Activated naive CD8-positive, alpha-beta T cell treated with anti-CD3 and anti-CD28 coated beads, Interleukin-2, amount 10 ng/mL, durations not matched to agents 7 days and 5 days (primary cell): ENCODE results near the gene GBA3. TPM values are rescaled to one million over a fixed set of nuclear protein-coding genes. Genes with fewer than 3 reads are reported as not detected.

Source experiments
- ATAC-seq: fragments of 150-1000 bp; cut with Tn5 transposase; one replicate; pipeline ENCODE4 v1.10.0; 2021; ENCODE audit warnings: low read depth, moderate library complexity
- POLR2A ChIA-PET: fragments of 350-600 bp; sonication (Branson Sonifier 250); formaldehyde crosslinking; loops from one replicate; lab custom pipeline; 2021; ENCODE audit warnings: antibody characterized with exemption; lab: Charles Lee
- DNase-seq: peaks from one replicate; pipeline ENCODE4 v3.0.0; 2021
- H3K27ac Mint-ChIP-seq: one replicate; pipeline ENCODE4 v1.8.0; 2022; ENCODE audit warnings: mild to moderate bottlenecking, mixed read lengths
- H3K27me3 Mint-ChIP-seq: one replicate; pipeline ENCODE4 v1.8.0; 2022; ENCODE audit warnings: mild to moderate bottlenecking, moderate library complexity, mixed read lengths
- H3K36me3 Mint-ChIP-seq: one replicate; pipeline ENCODE4 v1.8.0; 2021; ENCODE audit warnings: mild to moderate bottlenecking, mixed read lengths
- H3K4me1 Mint-ChIP-seq: one replicate; pipeline ENCODE4 v1.8.0; 2021; ENCODE audit warnings: mixed read lengths
- H3K4me3 Mint-ChIP-seq: one replicate; pipeline ENCODE4 v1.8.0; 2022; ENCODE audit warnings: mild to moderate bottlenecking, moderate library complexity, mixed read lengths
- H3K9me3 Mint-ChIP-seq: one replicate; pipeline ENCODE4 v1.8.0; 2021; ENCODE audit warnings: mixed read lengths
- total RNA-seq, 2 experiments: library from RNA; stranded (reverse); gene quantifications; one replicate each; pipeline ENCODE4 v1.2.3, GENCODE V29; 2021

The GBA3 gene
- not detected for total RNA-seq

- ATAC-seq (no peak), DNase-seq (no peak)
- no peak within 1 kb of the TSS for H3K4me3 Mint-ChIP-seq
- no peaks in the 10 kb centered on the region for H3K36me3 Mint-ChIP-seq
- no peak within 1 kb of the TSS for H3K27ac Mint-ChIP-seq
- H3K9me3 Mint-ChIP-seq = no peaks in the 10 kb centered on the region
- peaks cover 5% of the 10 kb centered on the region for H3K27me3 Mint-ChIP-seq
- POLR2A ChIA-PET = no interaction called here
- H3K4me1 Mint-ChIP-seq = peaks cover 5% of the 10 kb centered on the region
Measured at GRCh38 chr4:22692736-22693135, at the start of gene GBA3. Gene GBA3, plus strand, starts transcription at chr4:22692937.

DNA sequence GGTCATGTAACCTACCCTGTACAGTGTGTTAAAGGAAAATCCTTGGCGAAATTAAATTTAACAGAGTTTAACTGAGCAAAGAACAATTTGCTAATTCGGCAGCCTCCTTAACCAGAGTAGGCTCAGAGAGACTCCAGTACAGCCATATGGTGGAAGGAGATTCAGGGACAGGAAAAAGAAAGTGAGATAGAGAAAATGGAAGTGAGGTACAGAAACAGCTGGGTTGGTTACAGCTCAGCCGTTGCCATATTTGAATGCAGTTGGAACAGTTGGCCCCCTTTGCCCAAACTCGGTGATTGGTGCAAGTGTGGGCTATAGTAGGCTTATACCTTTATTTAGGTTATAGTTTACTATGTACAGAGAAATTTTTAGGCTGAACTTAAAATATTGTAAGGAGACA, 48.8 kb upstream of the GBA3 start:
- Mint-ChIP-seq H3K27ac (no peak overlapping the region), H3K4me3 (no peak overlapping the region), H3K36me3 (no peaks in the 10 kb centered on the region), H3K9me3 (peaks cover 3% of the 10 kb centered on the region), H3K4me1 (no peaks in the 10 kb centered on the region), H3K27me3 (no peaks in the 10 kb centered on the region)
- POLR2A ChIA-PET = no interaction called here
- no peak for DNase-seq
- no peak for ATAC-seq

- no peaks in the 10 kb centered on the region for H3K4me1 Mint-ChIP-seq
- H3K9me3 Mint-ChIP-seq = peaks cover 2% of the 10 kb centered on the region
- H3K4me3 Mint-ChIP-seq = no peak overlapping the region
- H3K36me3 Mint-ChIP-seq = no peaks in the 10 kb centered on the region
- H3K27ac Mint-ChIP-seq = no peak overlapping the region
- H3K27me3 Mint-ChIP-seq = peaks cover 5% of the 10 kb centered on the region
- ATAC-seq (no peak), DNase-seq (no peak)
- POLR2A ChIA-PET = no interaction called here
Measured at GRCh38 chr4:22645481-22646182, 47.1 kb upstream of the GBA3 start.

GRCh38 chr4:22648996-22649395, 43.7 kb upstream of the GBA3 start:
- peaks cover 2% of the 10 kb centered on the region for H3K9me3 Mint-ChIP-seq
- no peak overlapping the region for H3K27ac Mint-ChIP-seq
- ATAC-seq (no peak), DNase-seq (no peak)
- no peaks in the 10 kb centered on the region for H3K36me3 Mint-ChIP-seq
- peaks cover 5% of the 10 kb centered on the region for H3K27me3 Mint-ChIP-seq
- no peak overlapping the region for H3K4me3 Mint-ChIP-seq
- POLR2A ChIA-PET = no interaction called here
- H3K4me1 Mint-ChIP-seq = no peaks in the 10 kb centered on the region

GRCh38 chr4:22650771-22651170, 42.0 kb upstream of the GBA3 start:
- H3K4me3 Mint-ChIP-seq = no peak overlapping the region
- H3K27me3 Mint-ChIP-seq = peaks cover 5% of the 10 kb centered on the region
- no peaks in the 10 kb centered on the region for H3K4me1 Mint-ChIP-seq
- H3K27ac Mint-ChIP-seq = no peak overlapping the region
- DNase-seq (no peak), ATAC-seq (no peak)
- H3K9me3 Mint-ChIP-seq = peaks cover 2% of the 10 kb centered on the region
- no peaks in the 10 kb centered on the region for H3K36me3 Mint-ChIP-seq
- POLR2A ChIA-PET = no interaction called here

DNA sequence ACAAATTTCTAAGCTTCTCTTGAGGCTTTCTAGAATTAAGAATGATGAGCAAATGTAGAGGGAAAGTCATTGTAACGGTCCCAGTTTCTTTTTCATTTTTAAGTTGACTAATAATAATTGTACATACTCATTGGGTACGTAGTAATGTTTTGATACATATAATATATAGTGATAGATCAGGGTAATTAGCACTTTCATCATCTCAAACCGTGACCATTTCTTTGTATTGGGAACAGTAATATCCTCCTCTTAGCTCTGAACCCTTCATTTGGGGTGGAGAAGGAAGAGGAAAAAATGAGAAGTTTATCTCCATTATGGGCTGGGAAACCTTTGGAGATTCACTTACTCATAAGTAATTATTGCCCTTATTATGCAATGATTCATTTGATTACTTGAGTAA, 39.0 kb upstream of the GBA3 start:
- Mint-ChIP-seq H3K4me1 (no peaks in the 10 kb centered on the region), H3K9me3 (peaks cover 2% of the 10 kb centered on the region), H3K36me3 (no peaks in the 10 kb centered on the region), H3K4me3 (no peak overlapping the region), H3K27me3 (peaks cover 5% of the 10 kb centered on the region), H3K27ac (no peak overlapping the region)
- no peak for DNase-seq
- POLR2A ChIA-PET = no interaction called here
- ATAC-seq = no peak

GRCh38 chr4:22661443-22661842, 31.3 kb upstream of the GBA3 start:
- Mint-ChIP-seq H3K27me3 (peaks cover 4% of the 10 kb centered on the region), H3K9me3 (peaks cover 2% of the 10 kb centered on the region), H3K4me3 (no peak overlapping the region), H3K4me1 (no peaks in the 10 kb centered on the region), H3K27ac (no peak overlapping the region), H3K36me3 (no peaks in the 10 kb centered on the region)
- DNase-seq (no peak), ATAC-seq (no peak)
- POLR2A ChIA-PET = no interaction called here

DNA sequence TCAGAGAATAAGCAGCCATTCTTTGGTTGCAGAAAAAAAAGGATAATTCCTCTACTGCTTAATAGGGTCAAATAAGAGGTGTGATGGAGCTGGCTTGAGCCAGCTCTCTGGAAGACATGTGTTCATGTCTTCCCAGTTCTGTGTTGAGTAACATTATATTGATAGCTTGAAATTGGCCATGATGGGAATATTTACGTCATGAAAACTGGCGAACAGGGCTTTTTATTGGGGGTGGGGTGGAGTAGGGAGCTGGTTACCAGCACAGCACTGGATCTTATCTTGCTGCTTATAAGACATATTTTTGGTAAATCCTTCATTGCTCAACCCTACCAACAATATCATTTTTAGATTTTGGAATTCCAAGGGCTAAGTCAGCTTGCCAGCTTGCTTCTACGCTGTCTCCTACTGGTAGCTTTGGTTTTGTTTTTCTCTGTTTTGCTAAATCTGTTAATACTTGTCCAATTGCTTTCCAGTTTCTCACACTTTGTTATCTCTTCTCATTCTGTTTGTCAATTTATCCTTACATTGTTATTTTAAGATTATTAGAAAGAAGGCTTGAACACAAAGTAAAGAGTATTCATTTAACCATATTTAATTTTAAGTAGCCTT, 25.3 kb upstream of the GBA3 start:
- no peak for DNase-seq
- H3K9me3 Mint-ChIP-seq = peaks cover 5% of the 10 kb centered on the region
- no peak overlapping the region for H3K27ac Mint-ChIP-seq
- H3K27me3 Mint-ChIP-seq = no peaks in the 10 kb centered on the region
- POLR2A ChIA-PET = no interaction called here
- H3K4me3 Mint-ChIP-seq = no peak overlapping the region
- peaks cover 13% of the 10 kb centered on the region for H3K4me1 Mint-ChIP-seq
- no peak for ATAC-seq
- peaks cover 2% of the 10 kb centered on the region for H3K36me3 Mint-ChIP-seq

DNA sequence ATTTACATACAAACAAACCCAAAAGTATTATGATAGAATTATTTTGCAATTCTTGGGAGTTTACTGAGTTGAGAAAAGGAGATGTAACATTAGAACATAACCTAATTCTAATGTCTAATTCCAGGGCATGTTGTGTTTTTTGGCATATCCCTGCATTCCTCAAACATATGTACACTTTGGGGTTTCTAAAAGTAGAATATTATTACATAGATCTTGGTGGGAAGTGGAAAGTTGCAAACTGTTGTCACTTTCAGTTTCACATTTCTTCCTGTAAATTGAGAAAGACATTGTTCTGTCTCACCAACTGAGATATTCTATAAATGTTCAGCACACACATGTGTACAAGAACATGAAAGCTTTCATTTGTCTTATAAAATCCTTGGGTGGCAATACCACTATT, 24.4 kb upstream of the GBA3 start:
- no peaks in the 10 kb centered on the region for H3K27me3 Mint-ChIP-seq
- peak overlapping the region; percentile 25 for H3K4me3 Mint-ChIP-seq
- ATAC-seq (no peak), DNase-seq (no peak)
- peaks cover 3% of the 10 kb centered on the region for H3K36me3 Mint-ChIP-seq
- POLR2A ChIA-PET = no interaction called here
- peaks cover 5% of the 10 kb centered on the region for H3K9me3 Mint-ChIP-seq
- H3K4me1 Mint-ChIP-seq = peaks cover 22% of the 10 kb centered on the region
- H3K27ac Mint-ChIP-seq = peak overlapping the region; percentile 23

DNA sequence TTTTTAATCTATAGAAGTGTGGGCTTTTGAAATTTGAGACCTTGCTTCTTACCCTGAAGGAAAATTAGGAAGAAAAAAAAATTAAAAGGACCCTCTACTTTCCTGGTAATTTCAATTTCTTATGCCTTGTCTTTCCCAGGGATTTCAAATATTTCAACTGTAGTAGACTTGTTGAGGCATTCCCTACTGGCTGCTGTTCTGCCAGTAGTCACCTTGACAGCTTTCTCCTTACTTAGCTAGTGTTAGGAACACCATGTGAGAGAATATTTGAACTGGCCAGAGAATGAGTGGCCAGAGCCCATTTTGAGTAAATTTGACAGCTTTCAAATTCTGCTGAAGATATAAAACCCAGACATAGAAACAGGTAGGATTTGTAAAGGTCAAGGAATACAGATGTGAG, 24.0 kb upstream of the GBA3 start:
- POLR2A ChIA-PET = no interaction called here
- Mint-ChIP-seq H3K36me3 (peaks cover 3% of the 10 kb centered on the region), H3K4me3 (peak overlapping the region; percentile 25), H3K27me3 (no peaks in the 10 kb centered on the region), H3K27ac (peak overlapping the region; percentile 23), H3K4me1 (peaks cover 22% of the 10 kb centered on the region), H3K9me3 (peaks cover 5% of the 10 kb centered on the region)
- ATAC-seq (no peak), DNase-seq (no peak)

GRCh38 chr4:22670956-22671355, 21.8 kb upstream of the GBA3 start:
- Mint-ChIP-seq H3K36me3 (peaks cover 3% of the 10 kb centered on the region), H3K4me3 (no peak overlapping the region)
- no peak for ATAC-seq

GRCh38 chr4:22672519-22672918, 20.2 kb upstream of the GBA3 start:
- Mint-ChIP-seq H3K36me3 (peaks cover 1% of the 10 kb centered on the region), H3K4me1 (peaks cover 31% of the 10 kb centered on the region), H3K9me3 (peaks cover 2% of the 10 kb centered on the region), H3K4me3 (peak overlapping the region; percentile 53), H3K27ac (no peak overlapping the region), H3K27me3 (no peaks in the 10 kb centered on the region)
- peak; percentile 66 for ATAC-seq
- POLR2A ChIA-PET = no interaction called here
- no peak for DNase-seq

More at GRCh38 chr4:22670956-22671355, 21.8 kb upstream of the GBA3 start:
- H3K4me1 Mint-ChIP-seq = peaks cover 23% of the 10 kb centered on the region
- no peaks in the 10 kb centered on the region for H3K27me3 Mint-ChIP-seq
- H3K9me3 Mint-ChIP-seq = peaks cover 5% of the 10 kb centered on the region
- no peak for DNase-seq
- POLR2A ChIA-PET = no interaction called here
- H3K27ac Mint-ChIP-seq = no peak overlapping the region

- ATAC-seq (peak; percentile 57), DNase-seq (no peak)
- POLR2A ChIA-PET = no interaction called here
- H3K36me3 Mint-ChIP-seq = peaks cover 1% of the 10 kb centered on the region
- peaks cover 35% of the 10 kb centered on the region for H3K4me1 Mint-ChIP-seq
- H3K4me3 Mint-ChIP-seq = peak overlapping the region; percentile 53
- peak overlapping the region; percentile 44 for H3K27ac Mint-ChIP-seq
- no peaks in the 10 kb centered on the region for H3K27me3 Mint-ChIP-seq
- peaks cover 5% of the 10 kb centered on the region for H3K9me3 Mint-ChIP-seq
Measured at GRCh38 chr4:22672944-22673343, 19.8 kb upstream of the GBA3 start.

GRCh38 chr4:22674700-22675099, 18.0 kb upstream of the GBA3 start:
- DNase-seq = no peak
- H3K4me3 Mint-ChIP-seq = no peak overlapping the region
- H3K27me3 Mint-ChIP-seq = no peaks in the 10 kb centered on the region
- H3K9me3 Mint-ChIP-seq = peaks cover 3% of the 10 kb centered on the region
- H3K4me1 Mint-ChIP-seq = peaks cover 28% of the 10 kb centered on the region
- ATAC-seq = no peak
- H3K27ac Mint-ChIP-seq = no peak overlapping the region
- POLR2A ChIA-PET = no interaction called here
- peaks cover 1% of the 10 kb centered on the region for H3K36me3 Mint-ChIP-seq
